ENCODE results near the gene LINGO4.
"Not testable (repeated sequence)": the region's sequence is repeated elsewhere in the genome, so short reads cannot be mapped to it uniquely, and the experiment has no call there.

The LINGO4 gene

GRCh38 chr1:151813271-151813977 lies 8.2 kb upstream of the LINGO4 start:
- DNase-seq, result no peak

GRCh38 chr1:151811181-151811580 lies 6.0 kb upstream of the LINGO4 start:
- DNase-seq, result no peak

DNA sequence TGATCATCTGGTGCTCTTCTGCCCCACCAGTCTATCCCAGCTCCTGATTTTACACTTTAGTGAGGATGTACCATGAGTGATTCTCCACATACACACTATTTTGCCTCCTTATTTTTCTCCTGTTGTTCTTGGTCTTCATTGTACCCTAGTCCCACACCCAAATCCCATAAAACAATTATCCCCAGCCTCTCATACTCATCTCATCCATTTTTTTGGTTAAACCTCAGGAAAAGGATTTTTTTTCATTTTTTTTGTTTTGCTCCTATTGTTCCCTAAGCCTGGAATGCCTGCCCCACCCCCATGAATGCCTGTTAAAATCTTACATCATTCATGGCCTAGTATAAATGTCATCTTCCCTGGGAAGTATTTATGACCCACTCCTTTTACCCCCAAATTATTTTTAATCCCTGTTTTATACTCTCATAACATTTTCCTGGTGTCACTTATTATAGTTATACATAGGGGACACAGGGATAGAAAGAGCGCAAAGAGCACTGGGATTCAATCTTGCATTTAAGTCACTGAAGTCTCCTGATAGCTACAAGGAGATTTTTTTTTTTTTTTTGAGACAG lies 4.9 kb upstream of the LINGO4 start:
- DNase-seq, result no peak

DNA sequence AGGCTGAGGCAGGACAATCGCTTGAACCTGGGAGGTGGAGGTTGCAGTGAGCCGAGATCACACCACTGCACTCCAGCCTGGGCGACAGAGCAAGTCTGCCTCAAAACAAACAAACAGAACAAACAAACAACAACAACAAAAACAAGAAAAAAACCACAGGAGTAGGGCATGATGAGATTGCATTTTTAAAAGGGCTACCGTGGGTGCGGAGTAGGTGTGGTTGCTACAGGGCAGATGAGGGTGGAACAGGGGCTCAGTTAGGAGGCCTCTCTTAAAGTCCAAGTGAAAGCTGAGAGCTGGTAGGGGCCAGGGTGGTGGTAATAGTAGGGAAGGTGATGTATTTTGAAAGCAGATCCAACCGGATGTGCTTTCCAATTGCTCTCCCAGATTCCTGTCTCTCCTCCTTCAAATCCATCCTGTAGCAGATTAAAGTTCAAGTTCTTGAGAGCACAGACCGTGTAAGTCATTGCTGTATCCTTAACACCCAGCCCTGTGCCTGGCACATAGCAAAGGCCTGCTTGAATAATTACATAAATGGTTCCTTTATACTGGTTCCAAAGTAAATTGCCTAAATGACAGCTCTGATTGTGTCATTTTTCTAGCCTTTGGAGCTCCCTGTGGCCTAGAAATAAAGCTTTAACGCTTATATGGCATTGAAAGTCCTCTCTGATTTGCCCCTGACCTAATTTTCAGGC lies 4.2 kb upstream of the LINGO4 start:
- DNase-seq, result no peak

DNA sequence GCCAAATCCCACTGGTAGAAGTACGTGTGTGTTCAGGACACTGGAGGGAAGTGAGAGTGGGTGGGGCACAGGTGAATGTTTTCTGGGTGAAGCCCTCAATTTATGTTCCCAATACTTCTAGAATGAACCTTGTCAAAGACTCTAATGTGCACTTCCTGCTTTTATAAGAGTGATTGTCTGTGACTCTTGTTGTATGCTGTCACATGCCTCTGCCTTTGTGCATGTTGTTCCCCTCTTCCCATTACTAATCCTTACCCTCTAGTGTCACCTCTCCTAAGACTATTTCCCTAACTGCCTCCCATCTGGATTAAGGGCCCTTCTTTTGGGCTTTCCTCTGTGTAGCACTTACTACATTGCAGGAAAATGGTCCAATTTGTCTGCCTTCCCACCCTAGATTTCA lies 2.5 kb upstream of the LINGO4 start:
- no peak for DNase-seq

DNA sequence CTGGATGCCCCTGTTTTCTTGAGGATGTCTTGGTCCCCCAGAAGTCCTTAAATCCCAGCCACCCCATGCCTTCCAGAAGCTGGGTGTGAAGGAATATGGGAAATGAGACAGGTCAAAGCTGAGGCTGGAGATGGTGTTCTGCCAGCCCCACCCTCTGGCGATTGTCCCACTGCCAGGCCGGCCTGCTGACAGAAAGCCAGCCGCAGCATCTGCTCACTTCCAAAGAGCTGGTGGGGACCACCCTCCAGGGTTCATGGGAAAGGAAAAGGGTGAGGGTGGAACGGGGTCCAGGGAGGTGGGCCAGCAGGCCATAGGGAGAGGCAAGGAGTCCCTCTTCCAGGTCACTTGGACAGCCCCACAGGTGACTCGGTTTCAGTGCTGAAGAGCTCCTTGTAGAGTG lies 1.9 kb upstream of the LINGO4 start:
- no peak for DNase-seq

DNA sequence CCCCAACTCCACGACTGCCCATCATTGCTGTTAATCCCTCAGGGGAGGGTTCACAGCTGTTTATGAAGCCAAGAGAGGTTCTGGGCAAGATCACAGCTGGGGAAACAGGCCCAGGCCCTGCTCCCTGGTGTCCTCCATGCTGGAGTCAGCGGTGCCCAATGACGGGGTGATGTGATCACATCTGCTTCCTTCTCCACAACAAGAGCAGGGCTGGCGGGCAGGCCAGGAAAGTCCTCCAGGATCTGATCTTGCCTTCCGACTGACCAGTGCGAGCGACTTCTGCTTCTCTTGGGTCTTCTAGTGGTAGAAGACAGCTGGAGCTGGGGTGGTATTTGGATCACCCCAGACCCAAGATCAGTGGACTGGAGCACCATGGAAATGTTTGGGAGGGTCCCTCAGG lies 951 bp upstream of the LINGO4 start:
- DNase-seq, result no peak

DNA sequence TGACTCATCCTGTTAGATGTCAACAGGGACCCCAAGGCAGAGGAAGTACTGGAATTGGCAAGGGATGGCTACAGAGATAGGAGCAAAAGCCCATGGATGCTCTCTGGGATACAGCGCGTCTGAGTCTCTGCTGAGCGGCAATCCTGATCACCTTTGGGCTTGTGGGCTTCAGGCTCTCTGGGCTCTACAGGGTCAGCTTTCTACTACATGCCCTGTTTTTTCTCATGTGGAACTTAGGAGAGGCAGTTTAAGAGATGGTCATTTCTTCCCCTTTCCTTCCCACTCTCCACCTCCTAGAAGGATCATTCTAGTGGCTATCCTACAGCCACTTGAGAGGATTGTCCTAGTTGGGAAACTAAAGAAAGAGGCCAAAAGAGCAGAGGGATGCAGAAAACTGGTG lies 1.3 kb downstream of the LINGO4 start:
- DNase-seq, result no peak

- DNase-seq, result no peak
Observed at GRCh38 chr1:151803164-151803563, 2.1 kb downstream of the LINGO4 start.

DNA sequence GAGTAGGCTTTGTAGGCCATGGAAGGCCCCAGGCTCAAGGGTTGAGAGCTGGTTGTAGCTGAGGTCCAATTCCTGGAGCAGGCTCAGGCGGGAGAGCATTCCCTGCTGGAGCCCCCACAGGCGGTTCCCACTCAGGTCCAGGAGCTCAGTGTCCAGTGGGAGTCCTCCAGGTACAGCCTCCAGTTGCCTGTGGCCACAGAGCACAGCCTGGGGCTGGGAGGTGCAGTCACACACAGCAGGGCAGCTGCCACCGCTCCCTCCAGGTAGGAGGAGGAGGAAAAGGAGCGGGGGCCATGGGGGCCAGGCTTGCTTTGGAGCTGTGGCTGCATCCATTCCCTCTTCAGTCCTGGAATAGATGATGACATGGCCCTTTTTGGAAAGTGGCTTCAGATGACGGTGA lies 2.8 kb downstream of the LINGO4 start:
- DNase-seq, result no peak

GRCh38 chr1:151801846-151802245 lies 3.4 kb downstream of the LINGO4 start:
- DNase-seq, result no peak

DNA sequence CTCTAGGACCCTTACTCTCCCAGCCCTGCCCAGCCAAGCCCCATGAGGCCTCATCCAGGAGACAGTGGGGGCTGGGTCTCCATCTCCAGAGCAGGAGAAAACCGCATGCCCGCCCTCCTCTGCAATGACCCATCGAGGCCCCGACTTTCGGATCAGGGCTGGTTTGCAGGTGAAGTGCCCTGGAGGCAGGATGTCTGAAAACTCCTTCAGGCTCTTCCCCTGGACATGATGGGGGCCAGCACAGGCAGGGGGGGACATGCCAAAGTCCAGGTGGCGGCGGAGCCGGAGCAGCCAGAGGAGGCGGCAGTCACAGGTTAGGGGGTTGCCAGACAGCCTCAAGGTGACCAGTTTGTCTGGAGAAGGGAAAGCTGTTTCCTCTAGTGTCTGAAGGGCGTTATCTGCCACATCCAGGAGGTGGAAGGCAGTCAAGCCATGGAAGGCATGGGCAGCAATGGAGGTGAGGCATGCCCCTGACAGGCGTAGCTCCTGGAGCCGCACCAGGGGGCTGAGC lies 3.9 kb downstream of the LINGO4 start:
- DNase-seq, result no peak

DNA sequence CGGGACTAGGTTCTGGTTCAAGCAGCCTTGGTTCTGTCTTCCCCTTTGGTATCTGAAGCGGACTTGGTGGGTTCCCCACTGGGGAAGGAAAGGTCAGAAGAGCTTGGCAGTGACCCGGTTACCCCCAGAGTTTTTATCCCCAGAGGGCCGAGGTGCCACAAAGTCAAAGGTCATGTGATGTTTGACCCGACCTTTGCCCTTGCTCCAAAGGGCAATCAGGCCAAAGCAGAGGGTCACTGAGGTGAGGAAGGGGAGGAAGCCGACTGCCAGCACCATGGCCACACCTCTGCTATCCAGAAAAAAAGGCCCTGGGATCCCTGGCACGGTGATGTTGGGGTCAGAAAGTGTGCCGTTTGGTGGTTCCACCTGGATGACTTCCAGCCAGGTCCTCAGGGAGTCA lies 4.4 kb downstream of the LINGO4 start:
- no peak for DNase-seq

DNA sequence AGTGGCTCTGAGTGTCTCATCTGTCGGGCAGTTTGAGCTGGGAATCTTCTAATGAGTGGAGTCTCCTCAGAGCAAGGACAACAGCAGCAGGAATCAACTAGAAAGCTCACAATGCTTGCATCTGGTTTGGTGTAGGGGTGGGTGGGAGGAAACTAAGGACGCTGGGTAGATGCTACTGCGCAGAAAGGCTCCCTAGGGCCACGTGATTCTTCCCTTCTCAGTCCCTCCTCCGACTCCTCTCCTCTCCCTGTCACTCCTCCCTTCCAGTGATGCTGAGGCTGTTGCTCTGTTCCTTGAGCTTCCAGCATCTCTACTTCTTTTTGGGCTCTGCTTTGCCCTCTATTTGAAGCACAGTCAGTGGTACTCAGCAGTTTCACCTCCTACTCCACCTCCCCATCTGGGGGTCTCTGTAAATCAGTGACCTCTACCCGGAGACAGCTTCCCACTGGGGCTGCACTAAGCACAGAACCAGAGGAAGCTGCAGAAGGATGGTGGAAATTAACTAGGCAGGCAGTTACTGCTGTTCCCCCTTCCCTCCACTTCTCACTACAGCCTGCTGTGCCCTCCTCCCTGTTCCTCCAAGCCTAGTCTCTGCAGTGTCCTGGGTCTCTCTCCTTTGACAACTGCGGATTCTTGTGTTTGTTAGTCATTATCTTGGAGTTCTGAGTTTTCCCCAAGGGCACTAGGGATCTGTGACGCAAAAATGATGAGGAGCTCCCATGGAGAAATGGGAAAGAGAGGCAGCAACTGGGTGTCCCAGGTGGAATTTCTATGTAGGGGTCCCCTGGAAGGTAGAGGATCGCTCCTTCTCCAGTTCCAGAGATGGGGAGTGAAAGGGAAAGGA lies 5.8 kb downstream of the LINGO4 start:
- no peak for DNase-seq

GRCh38 chr1:151798571-151798970 lies 6.6 kb downstream of the LINGO4 start:
- DNase-seq, result no peak

DNA sequence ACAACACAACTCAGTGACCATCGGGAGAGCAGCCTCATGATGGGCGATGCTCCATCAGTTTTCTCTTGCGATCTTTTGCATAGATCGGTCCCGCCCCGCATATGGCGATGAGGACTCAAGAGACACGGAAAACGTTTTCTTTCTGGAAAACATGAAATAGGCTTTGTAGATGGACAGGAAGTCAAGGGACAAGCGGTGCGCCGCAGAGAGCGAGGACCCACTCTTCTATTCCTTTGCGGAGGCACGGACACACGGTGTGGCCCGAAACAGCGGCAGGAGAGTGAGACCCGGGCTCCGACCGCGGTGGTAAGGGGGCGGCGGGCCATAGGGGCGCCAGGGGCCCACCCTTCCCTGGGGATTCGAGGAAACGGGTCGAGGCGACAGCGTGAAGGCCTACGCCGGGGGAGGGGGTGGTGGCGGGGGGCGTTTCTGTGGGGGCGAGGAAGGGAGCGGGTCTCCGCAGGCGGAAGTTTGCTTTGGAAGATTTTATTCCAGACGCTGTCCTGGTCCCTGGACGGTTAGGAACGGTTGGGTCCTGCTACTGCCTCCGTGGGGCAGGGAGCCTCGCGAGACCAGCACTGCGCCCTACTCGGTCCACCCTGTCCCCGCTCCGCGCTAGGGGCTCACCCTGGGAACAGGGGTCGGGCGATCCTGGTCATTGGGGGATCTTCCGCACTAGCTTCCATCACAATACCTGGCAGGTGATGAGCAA lies 14.1 kb downstream of the LINGO4 start:
- no peak for DNase-seq

DNA sequence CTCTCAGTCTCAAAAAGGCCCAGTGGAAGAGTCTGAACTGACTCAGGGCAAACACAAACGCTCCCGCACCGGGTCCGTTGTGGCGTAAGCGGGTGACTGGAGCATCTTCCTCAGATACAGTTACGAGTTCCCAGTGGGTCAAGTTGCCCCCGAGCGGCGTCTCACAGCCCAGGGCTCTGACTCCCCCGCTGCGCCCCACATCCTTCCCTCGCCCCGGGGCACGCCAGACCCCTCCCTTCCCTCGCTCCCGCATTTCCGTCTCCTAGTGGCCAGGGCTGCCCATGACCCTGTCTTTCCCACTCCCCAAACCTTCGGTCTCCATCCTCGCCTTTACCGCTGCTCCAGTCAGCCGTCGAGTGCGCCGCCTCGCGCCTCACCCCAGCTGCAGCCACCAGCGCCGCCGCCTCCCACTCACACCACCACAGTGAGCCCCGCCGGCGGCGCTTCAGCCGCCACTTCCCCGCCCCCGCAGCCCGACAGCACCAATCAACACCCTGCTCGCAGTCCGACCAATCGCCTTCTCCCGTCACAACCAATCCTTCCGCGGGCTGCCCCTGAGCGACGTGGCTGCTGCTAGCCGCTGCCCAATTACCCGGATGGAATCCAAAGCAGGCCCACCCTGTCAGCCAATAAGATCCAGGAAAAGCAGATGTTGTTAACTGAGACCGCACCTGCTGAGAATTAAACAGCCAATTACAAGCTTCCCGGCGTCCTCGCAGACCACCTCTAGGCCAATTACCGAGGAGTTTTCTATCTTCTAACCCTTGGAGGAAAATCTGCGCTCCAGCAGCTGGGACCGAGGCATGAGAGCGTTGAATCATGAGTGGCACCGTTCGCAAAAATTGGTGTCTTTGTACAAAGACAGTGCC lies 14.9 kb downstream of the LINGO4 start, which contains the start of gene TDRKH:
TSS of gene TDRKH (minus strand) at position 430 of the 869 bp plus-strand sequence. CDS start 7,478 bp downstream, outside the sequence.
- peak; percentile 100 for DNase-seq

DNA sequence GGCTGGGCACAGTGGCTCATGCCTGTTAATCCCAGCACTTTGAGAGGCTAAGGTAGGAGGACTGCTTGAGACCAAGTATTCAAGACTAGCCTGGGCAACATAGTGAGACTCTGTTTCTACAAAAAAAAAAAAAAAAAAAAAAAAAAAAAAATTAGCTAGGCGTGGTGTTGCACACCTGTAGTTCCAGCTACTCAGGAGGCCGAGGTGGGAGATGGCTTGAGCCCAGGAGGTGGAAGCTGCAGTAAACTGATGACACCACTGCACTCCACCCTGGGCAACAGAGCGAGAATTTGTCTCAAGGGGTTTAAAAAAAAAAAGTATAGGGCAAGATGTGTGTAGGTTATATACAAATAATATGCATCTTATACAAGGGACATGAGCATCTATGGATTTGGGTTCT lies 17.5 kb downstream of the LINGO4 start:
- no peak for DNase-seq

DNA sequence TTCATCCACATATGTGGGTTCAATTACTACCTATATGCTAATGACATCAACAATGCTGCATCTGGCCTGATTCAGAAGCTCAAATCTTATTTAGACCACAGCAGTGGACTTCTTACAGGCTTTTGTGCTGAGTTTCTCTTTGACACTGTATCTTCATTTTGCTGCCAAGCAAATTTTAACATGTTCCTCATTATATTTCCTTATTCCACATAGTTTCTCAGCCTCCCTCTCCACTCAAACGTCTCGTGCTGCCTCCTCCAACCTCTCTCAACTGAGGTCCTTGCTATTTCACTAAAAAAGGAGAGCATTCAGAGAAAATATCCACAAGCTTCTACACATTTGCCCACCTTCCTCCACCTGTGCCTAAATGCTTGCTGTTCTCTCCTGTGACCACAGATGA lies 21.4 kb downstream of the LINGO4 start:
- no peak for DNase-seq

GRCh38 chr1:151782741-151783140 lies 22.5 kb downstream of the LINGO4 start:
- DNase-seq, result no peak

GRCh38 chr1:151782026-151782425 lies 23.2 kb downstream of the LINGO4 start:
- DNase-seq, result not testable (repeated sequence)

All from NCI-H187 treated with DMSO at 0.1 percent for 48 hours (cell line).